ENCODE measurements around the gene RYR2. TPM values are rescaled to one million over a fixed set of nuclear protein-coding genes. Genes with fewer than 3 reads are reported as not detected.

Gene RYR2
- total RNA-seq, 1 experiment from 2014 or later: 3.4 TPM

DNA sequence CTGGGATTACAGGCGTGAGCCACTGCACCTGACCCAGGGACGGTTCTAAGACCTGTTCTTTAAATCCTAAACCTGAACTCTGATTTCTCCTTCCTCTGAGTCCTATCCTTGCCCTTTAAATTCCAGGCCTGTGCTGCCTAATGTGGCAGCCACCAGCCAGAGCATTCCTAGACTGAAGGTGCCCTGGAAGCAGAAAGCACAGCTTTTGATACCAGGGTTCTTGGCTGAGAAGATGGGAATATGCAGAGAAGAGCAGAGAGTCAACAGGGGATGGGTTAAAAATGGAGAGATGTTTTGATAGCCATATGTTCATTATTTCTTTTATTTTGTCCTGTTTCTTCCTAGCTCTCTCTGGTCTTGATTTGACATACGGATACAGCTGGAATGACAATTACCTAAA is 49.7 kb downstream of the RYR2 start:
- Histone ChIP-seq H4K5ac (ENCODE audit: insufficient read length, low read depth, low read length) (no peak overlapping the region), H3K9me3 (ENCODE audit: control insufficient read depth, low read depth, low read length) (no peaks in the 10 kb centered on the region), H3K4me2 (ENCODE audit: insufficient read depth, insufficient read length, low read length) (no peak overlapping the region), H2AFZ (ENCODE audit: low read length) (no peak overlapping the region), H2BK15ac (ENCODE audit: low read depth, low read length) (no peak overlapping the region), H3K4ac (ENCODE audit: low read depth, low read length) (no peak overlapping the region), H3K56ac (ENCODE audit: insufficient read length, low read depth, low read length) (no peak overlapping the region), H2BK20ac (ENCODE audit: low read depth, low read length, poor library complexity, severe bottlenecking) (no peak overlapping the region), H3K79me2 (ENCODE audit: insufficient read depth, low read length) (peaks cover 2% of the 10 kb centered on the region; the same call in 1 of the 2 replicates), H3K23ac (ENCODE audit: insufficient read length, low read depth, low read length) (no peak overlapping the region), H2BK120ac (ENCODE audit: low read depth, low read length, poor library complexity, severe bottlenecking) (no peak overlapping the region), H3K27me3 (ENCODE audit: insufficient read depth, low read length) (no peaks in the 10 kb centered on the region), H3K9ac (ENCODE audit: extremely low read depth, insufficient read length, low read length) (no peak overlapping the region), H3T11ph (ENCODE audit: low read length) (no peak overlapping the region), H3K27ac (ENCODE audit: insufficient read length, low read depth, low read length) (no peak overlapping the region), H2BK5ac (ENCODE audit: insufficient read length, low read length) (no peak overlapping the region), H4K8ac (replicated peaks; ENCODE audit: insufficient read length, low read depth, low read length) (no peak overlapping the region), H3K4me1 (ENCODE audit: insufficient read depth, low read length) (peaks cover 6% of the 10 kb centered on the region; the same call in 1 of the 2 replicates), H4K91ac (ENCODE audit: insufficient read length, low read depth, low read length) (no peak overlapping the region), H2BK12ac (ENCODE audit: insufficient read length, low read depth, low read length) (no peak overlapping the region), H3K18ac (ENCODE audit: insufficient read length, low read depth, low read length) (no peak overlapping the region), H3K14ac (ENCODE audit: insufficient read depth, low read length) (no peak overlapping the region), H2AK5ac (ENCODE audit: insufficient read length, low read length) (no peak overlapping the region), H3K23me2 (ENCODE audit: insufficient read length, low read depth, low read length, poor library complexity, severe bottlenecking) (no peaks in the 10 kb centered on the region), H4K20me1 (ENCODE audit: control insufficient read depth, insufficient read depth, insufficient read length) (no peaks in the 10 kb centered on the region), H3K79me1 (ENCODE audit: insufficient read depth, low read depth, low read length, poor library complexity, severe bottlenecking) (peaks cover 9% of the 10 kb centered on the region)
- no peak for DNase-seq
- Mint-ChIP-seq H3K36me3 (ENCODE audit: insufficient read depth in 1 of 3, low read depth in 3 of 3) (no peaks in the 10 kb centered on the region; a peak in 1 of 7 replicates), H3K4me3 (no peak overlapping the region), H3K27ac (no peak overlapping the region), H3K27me3 (ENCODE audit: low read depth) (no peaks in the 10 kb centered on the region), H3K4me1 (peaks cover 25 to 29% of the 10 kb centered on the region in 2 experiments), H3K9me3 (peaks cover 2 to 3% of the 10 kb centered on the region in 2 experiments; a peak in 2 of 5 replicates)
- TF ChIP-seq CTCF (conservative IDR thresholded peaks at IDR 0.05): no peak
- WGBS (ENCODE audit: extremely low coverage, insufficient read length, low lambda C conversion rate): no CpG with 5 or more reads among the region's 3 CpGs
